PC-3 (cell line): ENCODE measurements around the gene USP40. TPM values are rescaled to one million over a fixed set of nuclear protein-coding genes. Genes with fewer than 3 reads are reported as not detected.

Source experiments
- ATAC-seq: fragments of 200-7000 bp; cut with Tn5 transposase; 2 replicates; pipeline ENCODE4 v1.9.1; 2020; ENCODE audit warnings: mild to moderate bottlenecking, moderate library complexity
- BruUV-seq: library from RNA; stranded (reverse); fragments of 400-500 nt; replicated peaks from 2 replicates; lab custom pipeline; 2021; lab: Mats Ljungman, UMichigan
- CTCF ChIA-PET: fragments of 300-600 bp; sonication (Branson Sonifier 250); formaldehyde crosslinking; loops from one replicate; lab custom pipeline; 2022; ENCODE audit warnings: antibody characterized with exemption; lab: Charles Lee
- POLR2A ChIA-PET: fragments of 300-600 bp; sonication (Branson Sonifier 250); formaldehyde crosslinking; loops from one replicate; lab custom pipeline; 2022; ENCODE audit warnings: antibody characterized with exemption; ENCODE audit not compliant: unreplicated experiment; lab: Charles Lee
- DNase-seq: peaks from one replicate; pipeline ENCODE4 v3.0.0-alpha.2; 2015
- H2AFZ ChIP-seq: fragments of 300-600 bp; sonication (generic); 2 replicates; pipeline ENCODE4 v1.6.0; 2016; ENCODE audit warnings: antibody characterized with exemption, low read length
- H3F3A ChIP-seq: fragments of 300-600 bp; sonication (generic); one replicate; pipeline ENCODE4 v1.6.0; 2017; ENCODE audit warnings: antibody characterized with exemption, low read length, control low read depth, mild to moderate bottlenecking; ENCODE audit not compliant: unreplicated experiment
- H3K27ac ChIP-seq: fragments of 300-600 bp; sonication (generic); 2 replicates; pipeline ENCODE4 v1.5.1; 2016; ENCODE audit warnings: mild to moderate bottlenecking, low read length
- H3K27me3 ChIP-seq: fragments of 300-600 bp; sonication (generic); 2 replicates; pipeline ENCODE4 v1.6.1; 2016; ENCODE audit warnings: low read length, mixed read lengths
- H3K36me3 ChIP-seq: fragments of 300-600 bp; sonication (generic); 2 replicates; pipeline ENCODE4 v1.6.1; 2016; ENCODE audit warnings: low read depth, mixed run types, low read length, mixed read lengths
- H3K4me1 ChIP-seq: fragments of 300-600 bp; sonication (generic); 2 replicates; pipeline ENCODE4 v1.5.1; 2016; ENCODE audit warnings: low read length; ENCODE audit not compliant: insufficient read depth
- H3K4me2 ChIP-seq: fragments of 300-600 bp; sonication (generic); 2 replicates; pipeline ENCODE4 v1.6.0; 2016; ENCODE audit warnings: low read length
- H3K4me3 ChIP-seq: fragments of 300-600 bp; sonication (generic); 2 replicates; pipeline ENCODE4 v1.5.1; 2016; ENCODE audit warnings: mild to moderate bottlenecking, low read length, mixed read lengths
- H3K79me2 ChIP-seq: fragments of 300-600 bp; sonication (generic); 2 replicates; pipeline ENCODE4 v1.6.1; 2017; ENCODE audit warnings: low read length, mixed read lengths
- H3K9ac ChIP-seq: fragments of 300-600 bp; sonication (generic); 2 replicates; pipeline ENCODE4 v1.6.0; 2016; ENCODE audit warnings: mild to moderate bottlenecking, low read length
- H3K9me2 ChIP-seq: fragments of 300-600 bp; sonication (generic); replicated peaks from 2 replicates; pipeline ENCODE4 v1.6.1; 2016; ENCODE audit warnings: mixed run types, low read length, mixed read lengths
- H3K9me3 ChIP-seq: fragments of 300-600 bp; sonication (generic); 2 replicates; pipeline ENCODE4 v1.6.1; 2016; ENCODE audit warnings: low read length, mixed read lengths
- H4K20me1 ChIP-seq: fragments of 300-600 bp; sonication (generic); 2 replicates; pipeline ENCODE4 v1.6.1; 2016; ENCODE audit warnings: low read length, mixed read lengths
- CTCF ChIP-seq: fragments of 300-600 bp; sonication (generic); conservative IDR thresholded peaks from 2 replicates; pipeline ENCODE4 v1.5.1; 2017; ENCODE audit warnings: antibody characterized with exemption, low read depth, mild to moderate bottlenecking, low read length
- EZH2 ChIP-seq: fragments of 300-600 bp; sonication (generic); IDR thresholded peaks from one replicate; pipeline ENCODE4 v1.6.1; 2017; ENCODE audit warnings: antibody characterized with exemption, mild to moderate bottlenecking, low read length; ENCODE audit not compliant: unreplicated experiment
- EZH2phosphoT487 ChIP-seq: fragments of 300-600 bp; sonication (generic); IDR thresholded peaks from 2 replicates; pipeline ENCODE4 v1.6.1; 2018; ENCODE audit warnings: mild to moderate bottlenecking, antibody characterized with exemption, low read length, borderline replicate concordance
- intact Hi-C: fragments of 100-400 bp; cut with micrococcal nuclease; formaldehyde crosslinking; loops from 2 replicates; pipeline ENCODE4 v1.9.0; 2023
- total RNA-seq: library from RNA; depleted of rRNA; stranded (reverse); fragments of >200 nt; gene quantifications from 2 replicates; pipeline ENCODE4 v1.2.3, GENCODE V29; 2014

USP40 gene
- total RNA-seq, 1 experiment from 2014 or later, result 32.1 TPM

- no TSS peak for BruUV-seq
- Histone ChIP-seq H3K9me3 (no peaks in the 10 kb centered on the region), H3K4me2 (no peak overlapping the region), H3K27ac (no peak overlapping the region), H3K4me1 (no peaks in the 10 kb centered on the region), H3K36me3 (peaks cover 31% of the 10 kb centered on the region; the same call in 1 of the 2 replicates), H3K4me3 (no peak overlapping the region), H2AFZ (no peak overlapping the region), H3F3A (no peaks in the 10 kb centered on the region), H4K20me1 (no peaks in the 10 kb centered on the region), H3K9me2 (no peaks in the 10 kb centered on the region), H3K79me2 (peaks cover 14% of the 10 kb centered on the region), H3K27me3 (no peaks in the 10 kb centered on the region), H3K9ac (no peak overlapping the region)
- TF ChIP-seq CTCF, result no peak
- no peak for TF ChIP-seq EZH2
- TF ChIP-seq EZH2phosphoT487, result no peak
- POLR2A ChIA-PET, result no interaction called here
- ATAC-seq (no peak), DNase-seq (no peak)
- CTCF ChIA-PET, result no interaction called here
- intact Hi-C loops, result no loop called here
These were observed 129.1 kb downstream of the USP40 start for GRCh38 chr2:233437439-233437955.

GRCh38 chr2:233436691-233437438 lies 129.7 kb downstream of the USP40 start:
- ChIA-PET CTCF (no interaction called here), POLR2A (no interaction called here)
- no peaks in the 10 kb centered on the region for H3K9me3 ChIP-seq
- H3K4me1 ChIP-seq, result no peaks in the 10 kb centered on the region
- no peaks in the 10 kb centered on the region for H3K9me2 ChIP-seq
- H2AFZ ChIP-seq, result no peak overlapping the region
- no peak overlapping the region for H3K27ac ChIP-seq
- intact Hi-C loops, result no loop called here
- no peak overlapping the region for H3K4me2 ChIP-seq
- H3K36me3 ChIP-seq, result peaks cover 31% of the 10 kb centered on the region; the same call in 1 of the 2 replicates
- DNase-seq (no peak), ATAC-seq (no peak)
- H3K4me3 ChIP-seq, result no peak overlapping the region
- TF ChIP-seq CTCF (no peak), EZH2phosphoT487 (no peak), EZH2 (no peak)
- H3K79me2 ChIP-seq, result peaks cover 18% of the 10 kb centered on the region
- H3K9ac ChIP-seq, result no peak overlapping the region
- H3K27me3 ChIP-seq, result no peaks in the 10 kb centered on the region
- H3F3A ChIP-seq, result no peaks in the 10 kb centered on the region
- H4K20me1 ChIP-seq, result no peaks in the 10 kb centered on the region
- no TSS peak for BruUV-seq

- TF ChIP-seq EZH2phosphoT487 (no peak), CTCF (no peak), EZH2 (no peak)
- ChIA-PET POLR2A (no interaction called here), CTCF (no interaction called here)
- Histone ChIP-seq H3K4me3 (no peak overlapping the region), H3K9me3 (no peaks in the 10 kb centered on the region), H3K36me3 (peaks cover 31% of the 10 kb centered on the region; the same call in 1 of the 2 replicates), H3K9me2 (no peaks in the 10 kb centered on the region; the same call in 1 of the 2 replicates), H3K4me2 (no peak overlapping the region), H3K79me2 (peaks cover 25% of the 10 kb centered on the region), H3K27ac (no peak overlapping the region), H3F3A (no peaks in the 10 kb centered on the region), H3K9ac (no peak overlapping the region), H3K4me1 (no peaks in the 10 kb centered on the region; the same call in 1 of the 2 replicates), H3K27me3 (no peaks in the 10 kb centered on the region), H2AFZ (no peak overlapping the region), H4K20me1 (no peaks in the 10 kb centered on the region)
- DNase-seq (no peak), ATAC-seq (no peak)
- intact Hi-C loops, result no loop called here
- BruUV-seq, result no TSS peak
These were observed 130.4 kb downstream of the USP40 start for GRCh38 chr2:233436191-233436581.
